Measurements from ENCODE around the gene AGBL5.

AGBL5 gene

GRCh38 chr2:27050996-27051901 lies at the start of gene AGBL5:
Gene AGBL5, plus strand, starts transcription at chr2:27051668. Its CDS starts 1,291 bp downstream, at chr2:27052959.
- Histone ChIP-seq H3K9ac (ENCODE audit: low read length) (peak within 1 kb of the TSS; percentile 69), H3K27ac (ENCODE audit: low read length) (peak within 1 kb of the TSS; percentile 80), H3K4me2 (ENCODE audit: low read depth, low read length) (peak within 1 kb of the TSS; percentile 88), H3K27me3 (replicated peaks; ENCODE audit: insufficient read depth, low read length) (no peaks in the 10 kb centered on the region), H4K20me1 (ENCODE audit: insufficient read depth, low read length) (no peaks in the 10 kb centered on the region), H3K4me1 (ENCODE audit: low read length) (peaks cover 12% of the 10 kb centered on the region; the same call in 1 of the 2 replicates), H3K36me3 (replicated peaks; ENCODE audit: insufficient read depth, low read length) (no peaks in the 10 kb centered on the region), H2AFZ (ENCODE audit: low read length) (peak within 1 kb of the TSS; percentile 86), H3F3A (ENCODE audit: insufficient read depth, low read length) (peaks cover 27% of the 10 kb centered on the region), H3K79me2 (ENCODE audit: low read length) (no peaks in the 10 kb centered on the region), H3K9me3 (replicated peaks; ENCODE audit: insufficient read depth, low read length) (no peaks in the 10 kb centered on the region), H3K4me3 (ENCODE audit: low read length) (peak within 1 kb of the TSS; percentile 94), H3K9me2 (replicated peaks; ENCODE audit: insufficient read depth, low read length) (no peaks in the 10 kb centered on the region)
- DNase-seq, result peak; percentile 96
- no peak for TF ChIP-seq EZH2 (optimal IDR thresholded peaks at IDR 0.05; ENCODE audit: low read depth, low read length)
- TF ChIP-seq CTCF (IDR thresholded peaks at IDR 0.05; ENCODE audit: low read length), result no peak
- TF ChIP-seq EZH2phosphoT487 (IDR thresholded peaks at IDR 0.05; ENCODE audit: low read length), result no peak

- no peaks in the 10 kb centered on the region for H3K4me1 ChIP-seq (ENCODE audit: low read length)
- H3K4me3 ChIP-seq (ENCODE audit: low read length), result no peak overlapping the region
- H3K9me2 ChIP-seq (replicated peaks; ENCODE audit: insufficient read depth, low read length), result no peaks in the 10 kb centered on the region
- H3F3A ChIP-seq (ENCODE audit: insufficient read depth, low read length), result no peaks in the 10 kb centered on the region
- H3K9ac ChIP-seq (ENCODE audit: low read length), result no peak overlapping the region
- no peaks in the 10 kb centered on the region for H3K36me3 ChIP-seq (replicated peaks; ENCODE audit: insufficient read depth, low read length)
- H3K9me3 ChIP-seq (replicated peaks; ENCODE audit: insufficient read depth, low read length), result no peaks in the 10 kb centered on the region
- no peak for DNase-seq
- no peaks in the 10 kb centered on the region for H3K79me2 ChIP-seq (ENCODE audit: low read length)
- H2AFZ ChIP-seq (ENCODE audit: low read length), result no peak overlapping the region
- H3K4me2 ChIP-seq (ENCODE audit: low read depth, low read length), result no peak overlapping the region
- no peak overlapping the region for H3K27ac ChIP-seq (ENCODE audit: low read length)
- TF ChIP-seq EZH2phosphoT487 (IDR thresholded peaks at IDR 0.05; ENCODE audit: low read length), result no peak
- no peaks in the 10 kb centered on the region for H4K20me1 ChIP-seq (ENCODE audit: insufficient read depth, low read length)
- H3K27me3 ChIP-seq (replicated peaks; ENCODE audit: insufficient read depth, low read length), result no peaks in the 10 kb centered on the region
Measured at GRCh38 chr2:27001950-27002349, 49.5 kb upstream of the AGBL5 start.

- H3K36me3 ChIP-seq (replicated peaks; ENCODE audit: insufficient read depth, low read length), result no peaks in the 10 kb centered on the region
- no peaks in the 10 kb centered on the region for H3K79me2 ChIP-seq (ENCODE audit: low read length)
- no peaks in the 10 kb centered on the region for H4K20me1 ChIP-seq (ENCODE audit: insufficient read depth, low read length)
- no peak overlapping the region for H2AFZ ChIP-seq (ENCODE audit: low read length)
- TF ChIP-seq EZH2 (optimal IDR thresholded peaks at IDR 0.05; ENCODE audit: low read depth, low read length), result no peak
- no peak for TF ChIP-seq CTCF (IDR thresholded peaks at IDR 0.05; ENCODE audit: low read length)
- TF ChIP-seq EZH2phosphoT487 (IDR thresholded peaks at IDR 0.05; ENCODE audit: low read length), result no peak
- H3K9me3 ChIP-seq (replicated peaks; ENCODE audit: insufficient read depth, low read length), result no peaks in the 10 kb centered on the region
- H3K27ac ChIP-seq (ENCODE audit: low read length), result no peak overlapping the region
- H3K9ac ChIP-seq (ENCODE audit: low read length), result no peak overlapping the region
- H3K27me3 ChIP-seq (replicated peaks; ENCODE audit: insufficient read depth, low read length), result no peaks in the 10 kb centered on the region
- no peaks in the 10 kb centered on the region for H3F3A ChIP-seq (ENCODE audit: insufficient read depth, low read length)
- no peak overlapping the region for H3K4me3 ChIP-seq (ENCODE audit: low read length)
- no peaks in the 10 kb centered on the region for H3K9me2 ChIP-seq (replicated peaks; ENCODE audit: insufficient read depth, low read length)
- no peak overlapping the region for H3K4me2 ChIP-seq (ENCODE audit: low read depth, low read length)
- no peaks in the 10 kb centered on the region for H3K4me1 ChIP-seq (ENCODE audit: low read length)
- no peak for DNase-seq
Measured at GRCh38 chr2:27003007-27003406, 48.5 kb upstream of the AGBL5 start.

- Histone ChIP-seq H3K4me3 (ENCODE audit: low read length) (no peak overlapping the region), H2AFZ (ENCODE audit: low read length) (no peak overlapping the region), H3K4me2 (ENCODE audit: low read depth, low read length) (no peak overlapping the region), H3K9me3 (replicated peaks; ENCODE audit: insufficient read depth, low read length) (no peaks in the 10 kb centered on the region), H3K79me2 (ENCODE audit: low read length) (no peaks in the 10 kb centered on the region), H3K9ac (ENCODE audit: low read length) (no peak overlapping the region), H3K27me3 (replicated peaks; ENCODE audit: insufficient read depth, low read length) (no peaks in the 10 kb centered on the region), H3K4me1 (ENCODE audit: low read length) (no peaks in the 10 kb centered on the region), H3K27ac (ENCODE audit: low read length) (no peak overlapping the region), H3K9me2 (replicated peaks; ENCODE audit: insufficient read depth, low read length) (no peaks in the 10 kb centered on the region), H3K36me3 (replicated peaks; ENCODE audit: insufficient read depth, low read length) (no peaks in the 10 kb centered on the region), H4K20me1 (ENCODE audit: insufficient read depth, low read length) (no peaks in the 10 kb centered on the region), H3F3A (ENCODE audit: insufficient read depth, low read length) (no peaks in the 10 kb centered on the region)
- no peak for TF ChIP-seq EZH2 (optimal IDR thresholded peaks at IDR 0.05; ENCODE audit: low read depth, low read length)
- TF ChIP-seq CTCF (IDR thresholded peaks at IDR 0.05; ENCODE audit: low read length), result no peak
- no peak for TF ChIP-seq EZH2phosphoT487 (IDR thresholded peaks at IDR 0.05; ENCODE audit: low read length)
- no peak for DNase-seq
Measured at GRCh38 chr2:27003857-27004256, 47.6 kb upstream of the AGBL5 start.

Data from MM.1S (cell line).